Thyroid gland (tissue), 4 donors: ENCODE measurements around the gene SLC12A8.

Experiments
- CTCF ChIP-seq, 6 experiments: fragments of 200-600 bp in 3 of 6; fragments of 450-650 bp in 3 of 6; sonication (generic) in 3 of 6; IDR thresholded peaks; one replicate each; pipeline ENCODE4 v1.5.1; 2016 to 2019; ENCODE audit warnings: antibody characterized with exemption in 6 of 6, mild to moderate bottlenecking in 2 of 6, inconsistent platforms in 1 of 6, moderate library complexity in 1 of 6
- POLR2A ChIP-seq, 2 donors: fragments of 450-650 bp; IDR thresholded peaks; one replicate each; pipeline ENCODE4 v1.6.1; 2017; ENCODE audit warnings: antibody characterized with exemption in 2 of 2, mild to moderate bottlenecking in 2 of 2, moderate library complexity in 1 of 2

DNA sequence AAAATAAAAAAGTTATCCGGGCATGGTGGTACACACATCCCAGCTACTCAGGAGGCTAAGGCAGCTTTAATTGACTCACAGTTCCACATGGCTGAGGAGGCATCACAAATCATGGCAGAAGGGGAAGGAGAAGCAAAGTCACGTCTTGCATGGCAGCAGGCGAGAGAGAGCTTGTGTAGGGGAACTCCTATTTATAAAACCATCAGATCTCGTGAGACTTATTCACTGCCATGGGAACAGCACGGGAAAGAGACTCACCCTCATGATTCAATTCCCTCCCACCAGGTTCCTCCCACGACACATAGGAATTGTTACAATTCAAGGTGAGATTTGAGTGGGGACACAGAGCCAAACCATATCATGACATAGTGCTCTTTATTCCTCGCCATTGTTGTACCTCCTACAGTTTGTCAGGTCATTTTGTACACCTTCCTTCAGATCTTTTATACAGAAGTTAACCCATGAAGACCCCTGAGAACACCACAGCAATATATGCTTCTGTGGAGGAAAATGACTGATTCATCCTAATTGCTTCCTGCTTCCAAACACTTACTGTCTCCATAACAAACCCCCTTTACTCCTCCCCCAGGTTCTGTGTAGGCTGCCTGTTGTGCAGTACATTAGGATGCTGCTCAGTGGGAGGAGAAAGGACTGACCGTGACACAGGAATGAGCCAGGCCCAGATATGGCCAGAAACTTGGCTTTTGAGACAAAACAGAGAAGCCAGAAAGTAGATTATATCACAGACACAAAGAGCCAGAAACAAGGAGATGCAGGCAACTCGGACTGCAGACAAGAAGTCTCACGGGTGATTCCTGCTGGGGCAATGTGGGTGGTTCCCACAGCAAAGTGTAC is 88.9 kb downstream of the SLC12A8 start:
- TF ChIP-seq POLR2A (IDR thresholded peaks at IDR 0.05): no peak
- TF ChIP-seq CTCF (IDR thresholded peaks at IDR 0.05): no peak
